ENCODE results near the gene SOST. TPM values are rescaled to one million over a fixed set of nuclear protein-coding genes. Genes with fewer than 3 reads are reported as not detected.

SOST gene
- total RNA-seq, 1 donor from 2014 or later, result 2.0 TPM

- H3K27ac Mint-ChIP-seq, result peak overlapping the region; percentile 12
- H3K4me3 Mint-ChIP-seq, result no peak overlapping the region
- H3K27me3 Mint-ChIP-seq, result peaks cover 14% of the 10 kb centered on the region
- H3K36me3 Mint-ChIP-seq, result no peaks in the 10 kb centered on the region
- peaks cover 9% of the 10 kb centered on the region for H3K4me1 Mint-ChIP-seq (ENCODE audit: unreplicated experiment)
- TF ChIP-seq CTCF (conservative IDR thresholded peaks at IDR 0.05), result no peak
- no peak for DNase-seq (ENCODE audit: extremely low spot score, unreplicated experiment)
- no peaks in the 10 kb centered on the region for H3K9me3 Mint-ChIP-seq
Observed at GRCh38 chr17:43709210-43709609, 49.4 kb downstream of the SOST start.

- no peak for TF ChIP-seq CTCF (conservative IDR thresholded peaks at IDR 0.05)
- H3K27me3 Mint-ChIP-seq, result peaks cover 4% of the 10 kb centered on the region
- H3K36me3 Mint-ChIP-seq, result no peaks in the 10 kb centered on the region
- no peak for DNase-seq (ENCODE audit: extremely low spot score, unreplicated experiment)
- peaks cover 4% of the 10 kb centered on the region for H3K4me1 Mint-ChIP-seq (ENCODE audit: unreplicated experiment)
- H3K4me3 Mint-ChIP-seq, result no peak overlapping the region
- no peaks in the 10 kb centered on the region for H3K9me3 Mint-ChIP-seq
- H3K27ac Mint-ChIP-seq, result no peak overlapping the region
Observed at GRCh38 chr17:43707184-43707583, 51.4 kb downstream of the SOST start.

GRCh38 chr17:43706235-43706634, 52.4 kb downstream of the SOST start:
- DNase-seq (ENCODE audit: extremely low spot score, unreplicated experiment), result no peak
- no peak for TF ChIP-seq CTCF (conservative IDR thresholded peaks at IDR 0.05)
- no peak overlapping the region for H3K27ac Mint-ChIP-seq
- no peaks in the 10 kb centered on the region for H3K36me3 Mint-ChIP-seq
- H3K4me3 Mint-ChIP-seq, result no peak overlapping the region
- H3K9me3 Mint-ChIP-seq, result no peaks in the 10 kb centered on the region
- peaks cover 4% of the 10 kb centered on the region for H3K4me1 Mint-ChIP-seq (ENCODE audit: unreplicated experiment)
- peaks cover 4% of the 10 kb centered on the region for H3K27me3 Mint-ChIP-seq

Other genes with a start within 250 kb of the SOST start
- 18.3 and 28.2 TPM in 2 replicates for gene ETV4, start 212.5 kb downstream of the SOST start, total RNA-seq (ENCODE audit: low replicate concordance)
- gene MEOX1, start 96.9 kb downstream of the SOST start, total RNA-seq (ENCODE audit: low replicate concordance), result 5.7 and 17.2 TPM in 2 replicates
- gene DUSP3, start 20.2 kb upstream of the SOST start, total RNA-seq (ENCODE audit: low replicate concordance), result 36.4 and 45.4 TPM in 2 replicates
- gene CFAP97D1, start 21.6 kb upstream of the SOST start, total RNA-seq (ENCODE audit: low replicate concordance), result not detected in 2 replicates
- gene MPP3, start 74.4 kb upstream of the SOST start, total RNA-seq (ENCODE audit: low replicate concordance), result 3.8 and 7.8 TPM in 2 replicates
- gene CD300LG, start 88.4 kb upstream of the SOST start, total RNA-seq (ENCODE audit: low replicate concordance), result not detected in 2 replicates
- 5.2 and 18.5 TPM in 2 replicates for gene MPP2, start 148.7 kb upstream of the SOST start, total RNA-seq (ENCODE audit: low replicate concordance)
- gene PPY, start 183.7 kb upstream of the SOST start, total RNA-seq (ENCODE audit: low replicate concordance), result 29.8 and 65.9 TPM in 2 replicates
- gene PYY, start 195.1 kb upstream of the SOST start, total RNA-seq (ENCODE audit: low replicate concordance), result 2.3 and 3.5 TPM in 2 replicates
- gene NAGS, start 245.8 kb upstream of the SOST start, total RNA-seq (ENCODE audit: low replicate concordance), result 1.9 and 2.1 TPM in 2 replicates

Data from type B pancreatic cell (in vitro differentiated cells).